RPMI7951 (cell line): ENCODE measurements around the gene TRIM44. TPM values are rescaled to one million over a fixed set of nuclear protein-coding genes. Genes with fewer than 3 reads are reported as not detected.

Experiments
- DNase-seq: peaks from one replicate; pipeline ENCODE4 v3.0.0-alpha.2; 2012; ENCODE audit warnings: low read depth
- total RNA-seq: library from RNA; depleted of rRNA; stranded (reverse); fragments of >200 nt; shearing (Covaris generic); gene quantifications from 2 replicates; pipeline ENCODE4 v1.2.3, GENCODE V29; 2014; rRNA removed

The TRIM44 gene, protein sequence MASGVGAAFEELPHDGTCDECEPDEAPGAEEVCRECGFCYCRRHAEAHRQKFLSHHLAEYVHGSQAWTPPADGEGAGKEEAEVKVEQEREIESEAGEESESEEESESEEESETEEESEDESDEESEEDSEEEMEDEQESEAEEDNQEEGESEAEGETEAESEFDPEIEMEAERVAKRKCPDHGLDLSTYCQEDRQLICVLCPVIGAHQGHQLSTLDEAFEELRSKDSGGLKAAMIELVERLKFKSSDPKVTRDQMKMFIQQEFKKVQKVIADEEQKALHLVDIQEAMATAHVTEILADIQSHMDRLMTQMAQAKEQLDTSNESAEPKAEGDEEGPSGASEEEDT
- 18.2 and 27.6 TPM in 2 replicates for total RNA-seq

DNA sequence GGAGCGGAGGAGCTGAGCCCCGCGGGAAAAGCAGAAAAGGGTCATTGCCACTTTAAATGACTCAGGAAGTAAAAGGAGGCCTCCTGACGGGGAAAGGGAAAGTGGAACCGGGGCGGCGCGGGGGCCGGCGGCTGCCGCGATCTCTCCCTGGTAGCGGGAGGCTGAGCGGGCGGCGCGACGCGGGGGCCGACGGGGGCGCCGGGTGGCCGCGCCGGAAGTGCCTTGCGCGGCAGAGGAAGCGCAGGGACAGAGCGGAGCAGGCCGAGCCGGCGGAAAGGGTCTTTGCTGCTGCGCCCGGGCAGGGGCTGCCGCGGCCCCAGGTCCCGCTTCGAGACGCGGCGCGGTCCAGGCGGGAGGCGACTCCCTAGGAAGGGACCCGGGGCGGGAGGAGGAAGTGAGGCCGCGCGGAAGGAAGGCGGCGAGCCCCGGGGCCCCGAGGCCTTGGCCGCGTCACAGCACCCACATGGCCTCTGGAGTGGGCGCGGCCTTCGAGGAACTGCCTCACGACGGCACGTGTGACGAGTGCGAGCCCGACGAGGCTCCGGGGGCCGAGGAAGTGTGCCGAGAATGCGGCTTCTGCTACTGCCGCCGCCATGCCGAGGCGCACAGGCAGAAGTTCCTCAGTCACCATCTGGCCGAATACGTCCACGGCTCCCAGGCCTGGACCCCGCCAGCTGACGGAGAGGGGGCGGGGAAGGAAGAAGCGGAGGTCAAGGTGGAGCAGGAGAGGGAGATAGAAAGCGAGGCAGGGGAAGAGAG is at the start of gene TRIM44:
Gene TRIM44 (plus strand): TSS at position 127 of the 759 bp plus-strand sequence. CDS start 337 bp downstream, at position 464.
- DNase-seq = peak; percentile 85

DNA sequence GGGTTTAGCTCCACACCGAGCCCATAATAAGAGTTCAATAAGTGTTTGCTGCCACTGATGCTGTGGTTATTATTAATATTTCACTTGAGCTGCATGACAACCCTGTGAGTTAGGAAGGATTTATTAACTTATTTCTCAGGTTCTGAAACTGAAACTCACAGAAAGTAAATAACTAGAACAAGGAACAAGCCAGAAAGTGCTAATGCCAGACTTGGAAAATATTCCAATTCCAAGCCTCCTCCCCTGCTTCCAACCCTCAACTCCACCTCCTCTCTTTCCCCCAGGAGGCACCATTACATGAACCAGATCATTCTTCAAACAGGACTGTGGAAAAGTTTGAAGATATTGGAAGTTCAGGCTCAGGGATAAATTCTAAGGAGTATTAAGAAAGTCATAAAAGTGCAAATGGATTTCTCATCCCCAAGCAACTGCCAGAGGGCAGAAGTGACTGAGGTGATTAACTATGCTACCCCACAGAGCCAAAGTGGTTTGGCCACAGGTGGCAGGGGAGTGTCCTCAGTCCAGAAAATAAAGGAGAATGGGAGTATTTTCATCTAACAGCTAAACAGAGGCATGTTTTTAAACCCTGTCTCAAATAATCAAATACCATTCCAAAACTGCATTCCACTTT is 47.5 kb upstream of the TRIM44 start:
- DNase-seq = peak; percentile 40

DNA sequence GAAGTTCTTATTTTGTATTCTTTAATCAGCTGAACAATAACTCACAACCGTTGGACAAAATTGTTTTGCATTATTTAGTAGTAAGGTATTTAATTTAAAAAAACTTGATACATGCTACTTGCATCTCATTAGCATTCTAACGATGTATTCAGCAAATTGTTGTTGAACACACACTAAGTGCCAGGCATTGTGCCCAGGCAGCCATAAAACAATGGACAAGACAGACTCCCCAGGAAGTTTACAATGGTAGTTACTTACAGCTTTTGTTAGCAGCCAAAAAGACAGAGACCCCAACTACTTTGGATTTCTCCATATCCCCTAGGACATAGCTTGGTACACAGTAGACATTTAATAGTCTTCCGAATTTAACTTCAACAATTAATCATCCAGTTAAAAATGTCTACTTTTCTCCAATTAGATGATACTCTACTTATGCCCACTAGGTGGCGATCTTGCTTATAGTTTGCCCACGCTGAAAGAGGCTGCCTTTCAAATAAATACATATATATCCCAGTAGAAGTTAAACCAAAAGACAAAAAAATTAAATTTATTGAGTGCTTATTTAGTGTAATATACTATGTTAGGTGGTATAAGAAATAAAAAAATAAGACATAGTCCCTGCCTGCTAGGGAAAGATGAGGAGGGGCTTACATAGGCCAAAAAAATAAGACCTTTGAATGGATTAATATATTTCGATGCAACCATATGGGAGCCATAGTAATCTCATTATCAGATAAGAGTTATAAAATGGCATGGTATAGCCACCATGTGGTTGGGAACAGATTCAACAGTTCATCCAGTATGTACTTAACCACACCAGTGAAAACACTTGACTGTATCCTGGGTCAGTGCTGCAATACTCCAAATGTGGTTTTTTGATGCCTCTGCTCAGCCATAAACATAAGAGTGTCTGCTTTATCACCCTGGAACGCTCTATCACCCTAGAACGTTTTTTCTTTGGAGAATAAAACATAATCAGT is 46.4 kb upstream of the TRIM44 start:
- peak; percentile 49 for DNase-seq

DNA sequence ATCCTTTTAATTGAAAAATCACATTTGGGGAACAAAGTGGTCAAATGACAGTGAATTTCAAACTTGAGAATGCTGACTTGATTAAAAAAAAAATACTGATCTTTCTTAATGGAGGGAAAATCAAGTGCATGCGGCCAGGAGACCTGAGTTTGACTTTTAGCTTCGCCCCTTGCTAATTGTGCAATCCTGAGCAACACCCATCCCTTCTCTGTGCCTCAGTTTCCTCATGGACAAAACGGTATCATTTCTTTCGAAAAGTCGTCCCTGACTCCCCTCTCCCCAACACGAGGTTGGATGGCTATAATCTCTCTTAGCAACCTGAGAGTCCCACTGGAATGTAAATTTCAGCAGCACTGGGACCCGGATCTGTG is 45.3 kb upstream of the TRIM44 start:
- no peak for DNase-seq

DNA sequence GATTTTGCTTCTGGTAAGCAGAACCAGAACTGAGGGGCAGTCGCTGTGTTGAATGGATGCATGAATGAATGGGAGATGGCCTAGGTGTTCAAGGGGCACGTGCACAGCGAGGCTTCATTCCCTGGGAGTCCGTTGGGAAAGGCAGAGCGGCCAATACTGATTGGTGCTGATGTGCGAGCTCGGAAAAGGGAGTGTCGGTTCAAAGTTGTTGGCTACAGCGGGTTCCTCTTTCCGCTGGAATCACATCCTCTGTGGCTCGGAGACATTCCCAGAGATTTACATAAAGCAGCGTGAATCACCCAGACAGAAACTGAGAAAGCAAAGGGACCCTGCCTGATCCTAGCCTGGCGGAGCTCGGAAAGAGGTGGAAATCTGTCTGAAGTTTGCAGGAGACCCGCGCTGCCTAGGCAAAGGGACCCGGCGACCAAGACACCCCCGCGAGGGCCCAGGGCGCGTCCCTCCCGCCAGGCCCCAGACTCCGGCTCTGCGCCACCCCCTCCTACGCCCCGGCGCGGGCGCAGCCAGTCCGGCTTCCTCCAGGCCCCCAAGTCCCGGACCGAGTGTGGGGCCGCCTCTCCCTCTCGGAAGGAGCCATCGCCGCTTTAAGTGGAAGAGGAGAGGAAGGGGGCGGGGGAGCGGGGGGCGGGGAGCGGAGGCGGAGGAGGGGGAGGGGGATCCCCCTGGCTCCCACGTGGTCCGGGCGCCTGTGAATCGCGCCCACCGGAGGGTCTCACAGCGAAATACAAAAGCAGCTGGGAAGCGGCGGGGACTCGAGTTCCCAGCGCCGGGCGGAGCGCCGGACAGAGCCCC is 44.7 kb upstream of the TRIM44 start, which contains the start of gene FJX1:
Gene FJX1 (plus strand): TSS at position 774 of the 810 bp plus-strand sequence. CDS start 177 bp downstream, outside the sequence.
- DNase-seq = peak; percentile 87

DNA sequence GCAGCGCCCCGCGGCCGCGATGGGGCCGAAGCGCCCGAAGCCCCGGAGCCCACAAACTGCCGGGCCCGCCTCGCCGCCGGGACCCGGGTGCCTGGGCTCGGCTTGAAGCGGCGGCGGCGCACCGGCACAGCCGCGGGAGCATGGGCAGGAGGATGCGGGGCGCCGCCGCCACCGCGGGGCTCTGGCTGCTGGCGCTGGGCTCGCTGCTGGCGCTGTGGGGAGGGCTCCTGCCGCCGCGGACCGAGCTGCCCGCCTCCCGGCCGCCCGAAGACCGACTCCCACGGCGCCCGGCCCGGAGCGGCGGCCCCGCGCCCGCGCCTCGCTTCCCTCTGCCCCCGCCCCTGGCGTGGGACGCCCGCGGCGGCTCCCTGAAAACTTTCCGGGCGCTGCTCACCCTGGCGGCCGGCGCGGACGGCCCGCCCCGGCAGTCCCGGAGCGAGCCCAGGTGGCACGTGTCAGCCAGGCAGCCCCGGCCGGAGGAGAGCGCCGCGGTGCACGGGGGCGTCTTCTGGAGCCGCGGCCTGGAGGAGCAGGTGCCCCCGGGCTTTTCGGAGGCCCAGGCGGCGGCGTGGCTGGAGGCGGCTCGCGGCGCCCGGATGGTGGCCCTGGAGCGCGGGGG is 44.0 kb upstream of the TRIM44 start:
- DNase-seq = peak; percentile 48

DNA sequence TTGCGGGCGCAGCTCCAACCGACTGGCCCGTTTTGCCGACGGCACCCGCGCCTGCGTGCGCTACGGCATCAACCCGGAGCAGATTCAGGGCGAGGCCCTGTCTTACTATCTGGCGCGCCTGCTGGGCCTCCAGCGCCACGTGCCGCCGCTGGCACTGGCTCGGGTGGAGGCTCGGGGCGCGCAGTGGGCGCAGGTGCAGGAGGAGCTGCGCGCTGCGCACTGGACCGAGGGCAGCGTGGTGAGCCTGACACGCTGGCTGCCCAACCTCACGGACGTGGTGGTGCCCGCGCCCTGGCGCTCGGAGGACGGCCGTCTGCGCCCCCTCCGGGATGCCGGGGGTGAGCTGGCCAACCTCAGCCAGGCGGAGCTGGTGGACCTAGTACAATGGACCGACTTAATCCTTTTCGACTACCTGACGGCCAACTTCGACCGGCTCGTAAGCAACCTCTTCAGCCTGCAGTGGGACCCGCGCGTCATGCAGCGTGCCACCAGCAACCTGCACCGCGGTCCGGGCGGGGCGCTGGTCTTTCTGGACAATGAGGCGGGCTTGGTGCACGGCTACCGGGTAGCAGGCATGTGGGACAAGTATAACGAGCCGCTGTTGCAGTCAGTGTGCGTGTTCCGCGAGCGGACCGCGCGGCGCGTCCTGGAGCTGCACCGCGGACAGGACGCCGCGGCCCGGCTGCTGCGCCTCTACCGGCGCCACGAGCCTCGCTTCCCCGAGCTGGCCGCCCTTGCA is 43.3 kb upstream of the TRIM44 start:
- peak; percentile 34 for DNase-seq

DNA sequence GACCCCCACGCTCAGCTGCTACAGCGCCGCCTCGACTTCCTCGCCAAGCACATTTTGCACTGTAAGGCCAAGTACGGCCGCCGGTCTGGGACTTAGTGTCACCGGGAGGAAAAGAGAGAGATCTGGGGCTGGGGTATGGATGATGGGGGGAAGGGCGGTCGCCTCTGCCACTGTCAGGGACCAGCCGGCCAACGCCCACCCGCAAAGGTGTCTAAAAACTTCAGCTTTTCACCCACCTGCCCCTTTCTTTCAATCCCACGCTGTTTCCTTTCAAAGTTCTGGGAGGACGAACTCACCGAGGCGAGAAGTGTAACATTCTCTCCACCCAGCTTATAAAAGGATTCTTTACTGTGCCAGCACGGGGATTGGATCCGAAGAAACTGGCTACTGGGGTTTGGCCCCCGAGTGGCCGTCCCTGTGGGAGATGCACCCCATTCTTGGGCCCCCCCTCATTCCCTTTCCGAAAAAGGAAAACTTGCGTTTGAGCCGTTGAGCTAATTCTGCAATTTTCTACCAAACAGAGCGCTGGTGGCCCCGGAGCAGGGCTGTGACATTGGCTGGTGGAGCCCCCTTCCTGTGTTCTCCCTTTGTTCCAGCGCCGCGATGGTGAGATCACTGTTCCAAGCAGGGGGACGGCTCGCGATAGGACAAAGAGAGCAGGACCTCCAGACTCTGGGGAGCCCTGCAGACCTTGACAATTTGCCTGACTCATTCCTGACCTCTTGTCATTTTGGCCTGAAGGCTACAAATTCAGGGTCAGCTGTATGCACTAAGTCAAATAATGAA is 42.5 kb upstream of the TRIM44 start:
- peak; percentile 38 for DNase-seq

DNA sequence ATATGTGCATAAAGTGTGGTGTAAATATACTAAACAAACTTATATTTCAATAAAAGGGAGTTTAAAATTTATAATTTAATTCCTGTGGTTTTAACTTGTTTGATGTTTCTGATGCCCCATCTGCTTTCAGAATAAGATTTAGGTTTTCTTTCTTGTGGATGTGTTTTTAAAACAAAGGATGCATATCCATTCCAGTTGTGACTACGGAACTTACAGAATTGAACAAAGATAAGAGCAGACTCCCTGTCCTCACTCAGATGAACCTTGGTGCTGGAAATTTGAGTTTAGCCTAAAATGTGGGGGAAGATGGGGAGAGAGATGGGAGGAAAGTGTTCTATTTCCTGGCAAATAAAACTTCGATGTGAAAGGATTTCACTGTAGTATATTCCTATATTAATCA is 41.8 kb upstream of the TRIM44 start:
- no peak for DNase-seq

DNA sequence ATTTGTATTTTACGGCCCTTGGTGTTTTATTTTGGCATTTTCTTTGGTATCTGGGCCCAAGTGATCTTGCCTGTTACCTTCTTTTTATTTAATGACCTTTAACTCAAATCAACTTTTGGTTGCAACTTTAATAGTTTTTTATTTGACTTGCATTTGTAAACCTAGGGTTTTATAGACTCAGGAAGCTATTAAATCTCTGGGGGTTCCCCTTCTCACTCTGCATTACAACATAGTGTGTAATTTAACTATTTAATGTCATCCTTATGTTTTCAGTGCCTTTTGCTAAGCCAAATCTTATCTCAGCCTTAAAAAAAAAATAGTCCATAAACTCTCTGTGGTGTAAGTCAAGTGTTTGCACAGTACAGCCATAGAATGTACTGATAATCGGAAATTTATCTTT is 41.0 kb upstream of the TRIM44 start:
- no peak for DNase-seq

DNA sequence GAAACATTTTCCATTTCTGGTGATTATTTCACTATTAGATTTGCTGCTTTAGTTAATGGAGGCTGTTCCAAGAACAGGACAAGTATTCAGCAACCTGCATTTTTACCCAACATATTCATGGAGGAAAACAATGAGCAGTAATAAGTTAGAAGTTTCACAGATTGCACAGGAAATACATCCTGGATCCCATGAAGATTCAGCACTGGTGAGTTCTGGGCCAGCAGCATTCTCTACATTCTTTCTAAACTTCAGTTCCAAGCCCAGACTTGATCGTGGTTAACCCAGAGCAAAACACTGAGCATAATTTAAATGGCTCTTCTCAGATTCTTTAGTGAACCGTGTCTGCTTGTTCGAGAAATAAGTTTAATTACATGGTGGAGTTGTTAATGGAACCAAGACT is 40.5 kb upstream of the TRIM44 start:
- peak; percentile 60 for DNase-seq

DNA sequence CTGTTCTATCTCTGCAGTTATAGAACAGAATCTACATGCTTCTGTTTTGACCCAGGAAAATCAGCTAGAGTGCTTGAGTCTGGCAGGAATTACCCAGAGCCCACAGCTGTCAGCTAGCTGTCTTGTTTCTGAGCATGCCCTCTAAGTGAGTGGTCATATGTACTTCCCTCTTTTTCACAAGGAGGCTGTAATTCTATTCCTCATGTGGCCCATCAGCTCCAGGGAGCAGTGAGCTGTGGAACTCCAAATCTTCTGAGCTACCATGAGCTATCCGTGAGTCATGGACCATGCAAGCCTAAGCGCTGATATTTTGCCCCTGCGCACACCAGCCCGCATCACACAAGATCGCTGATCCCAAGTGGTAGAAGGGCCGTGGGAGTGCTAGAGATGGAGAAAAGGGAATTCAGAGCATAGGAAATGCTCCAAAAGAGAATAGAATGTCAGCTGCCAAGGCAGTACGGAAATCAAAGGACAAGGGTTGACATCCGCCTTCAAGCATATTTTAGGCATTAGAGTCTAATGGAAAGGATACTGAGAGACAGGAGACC is 38.9 kb upstream of the TRIM44 start:
- DNase-seq = peak; percentile 58

DNA sequence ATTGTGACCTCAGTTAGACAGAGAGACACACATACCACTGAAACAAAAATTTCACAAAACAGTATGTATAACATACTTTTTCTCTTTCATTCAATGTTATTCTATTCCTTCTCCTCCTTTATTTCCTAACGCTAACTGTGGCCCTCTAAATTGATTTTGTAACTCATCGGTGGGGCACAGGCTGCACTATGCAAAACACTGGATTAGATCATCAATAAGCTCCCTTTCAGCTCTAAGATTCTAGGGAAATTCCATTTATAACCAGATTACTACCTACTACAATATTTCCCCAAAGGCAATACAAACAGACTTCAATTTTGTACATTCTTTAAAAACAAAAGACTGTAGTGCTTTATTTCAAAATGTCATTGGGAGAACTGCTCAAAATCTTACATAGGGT is 38.3 kb upstream of the TRIM44 start:
- DNase-seq = no peak

DNA sequence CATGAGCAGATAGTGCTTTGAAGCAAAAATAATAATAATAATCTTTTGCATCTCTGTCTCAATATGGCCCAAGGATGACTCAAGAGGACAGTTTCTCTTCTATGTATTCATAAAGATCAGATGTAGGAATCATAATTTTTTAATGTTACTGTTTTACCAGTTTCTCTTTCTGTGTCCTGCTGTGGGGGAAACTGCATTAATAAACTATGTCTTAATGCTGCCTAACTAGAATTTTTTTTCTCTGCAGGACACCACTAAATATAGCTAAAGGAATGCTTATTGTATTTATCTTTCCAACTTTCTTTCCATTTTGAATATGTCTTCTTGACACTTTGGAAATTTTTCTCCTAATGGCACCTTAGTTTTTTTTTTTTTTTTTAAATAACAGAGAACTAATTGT is 37.8 kb upstream of the TRIM44 start:
- no peak for DNase-seq

DNA sequence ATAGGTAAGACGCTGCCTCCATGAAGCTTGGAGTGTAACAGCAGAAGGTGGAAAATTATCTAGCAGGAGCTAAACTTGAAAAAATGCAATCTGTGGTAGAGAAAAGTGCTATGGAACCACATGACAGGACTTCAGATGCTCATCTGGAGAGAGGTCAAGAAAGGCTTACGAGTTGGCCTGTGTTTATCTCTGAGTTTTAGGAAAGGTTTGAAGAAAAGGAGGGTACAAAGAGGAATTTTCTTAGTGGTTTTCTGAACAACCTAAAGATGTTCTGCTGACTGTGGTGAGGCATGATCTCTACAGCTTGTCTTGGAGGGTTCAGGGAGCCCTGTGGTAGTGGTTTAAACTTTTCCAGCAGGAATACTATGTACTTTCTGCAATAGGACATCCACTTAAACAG is 36.1 kb upstream of the TRIM44 start:
- DNase-seq = no peak

DNA sequence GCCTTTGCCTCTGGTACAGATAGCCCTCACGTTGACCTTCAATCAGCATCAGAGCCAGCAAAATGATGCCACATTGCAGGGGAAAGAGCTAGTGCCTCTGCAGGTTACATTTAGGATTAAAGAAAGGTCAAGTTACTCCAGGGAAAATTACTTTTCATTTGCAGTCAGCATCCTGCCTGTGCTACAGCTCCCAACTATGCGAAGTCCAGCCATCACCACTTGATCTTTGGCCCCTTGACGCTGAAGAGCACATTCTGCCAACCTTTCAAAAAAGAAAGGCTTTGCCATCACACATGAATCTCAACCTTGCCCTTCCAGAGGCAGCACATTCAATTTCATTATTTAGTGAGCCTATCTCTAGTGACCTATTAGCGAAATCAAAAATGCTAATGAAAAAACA is 33.1 kb upstream of the TRIM44 start:
- DNase-seq = no peak

DNA sequence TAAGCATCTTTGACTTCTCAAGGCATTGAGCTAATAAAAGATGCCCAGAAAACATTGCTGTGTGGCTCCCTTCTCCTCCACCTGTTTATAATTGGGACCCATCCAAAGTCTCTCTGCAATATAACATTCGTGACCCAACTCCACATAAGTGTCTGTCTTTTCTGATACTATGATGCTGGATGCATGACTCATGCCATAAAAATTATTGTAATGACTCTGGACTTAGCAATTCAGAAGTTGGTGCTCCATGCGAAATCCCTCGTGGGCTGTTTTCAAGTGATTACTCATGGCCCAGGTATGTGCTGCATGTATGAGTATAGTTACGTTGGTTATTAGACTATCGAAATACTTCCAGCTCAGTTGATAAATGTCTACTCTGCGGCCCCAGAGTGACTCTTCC is 32.7 kb upstream of the TRIM44 start:
- peak; percentile 96 for DNase-seq

DNA sequence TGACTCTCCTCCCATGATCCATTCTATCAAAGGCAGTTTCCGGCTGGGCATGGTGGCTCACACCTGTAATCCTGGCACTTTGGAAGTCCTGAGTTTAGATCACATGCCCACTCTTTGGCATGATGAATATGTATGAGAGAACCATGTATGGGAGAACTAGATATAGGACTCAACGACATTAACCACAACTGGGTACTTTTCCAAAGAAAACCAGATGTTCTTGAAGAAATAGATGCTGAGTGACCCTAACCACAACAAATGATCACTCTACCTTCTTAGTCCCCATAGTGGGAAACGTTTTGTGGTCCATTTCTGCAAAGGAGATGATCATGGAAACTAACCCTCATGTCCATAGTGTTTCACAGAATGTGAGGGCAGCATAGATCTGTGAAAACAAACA is 30.7 kb upstream of the TRIM44 start:
- peak; percentile 37 for DNase-seq
